Retinal pigment epithelial cell (primary cell): Measurements from ENCODE around the gene APC2.

Experiments used
- DNase-seq: peaks from one replicate; pipeline ENCODE4 v3.0.0-alpha.2; 2010; ENCODE audit warnings: low read depth
- H3K4me3 ChIP-seq: 2 replicates; pipeline ENCODE4 v1.5.1; 2011; ENCODE audit warnings: mild to moderate bottlenecking, low read length, control low read depth, moderate library complexity
- TF ChIP-seq, protein P1 (sequence below): conservative IDR thresholded peaks from 2 replicates; pipeline ENCODE4 v1.5.1; 2011; ENCODE audit warnings: low read depth, low read length, control low read depth, inconsistent platforms

Gene APC2

DNA sequence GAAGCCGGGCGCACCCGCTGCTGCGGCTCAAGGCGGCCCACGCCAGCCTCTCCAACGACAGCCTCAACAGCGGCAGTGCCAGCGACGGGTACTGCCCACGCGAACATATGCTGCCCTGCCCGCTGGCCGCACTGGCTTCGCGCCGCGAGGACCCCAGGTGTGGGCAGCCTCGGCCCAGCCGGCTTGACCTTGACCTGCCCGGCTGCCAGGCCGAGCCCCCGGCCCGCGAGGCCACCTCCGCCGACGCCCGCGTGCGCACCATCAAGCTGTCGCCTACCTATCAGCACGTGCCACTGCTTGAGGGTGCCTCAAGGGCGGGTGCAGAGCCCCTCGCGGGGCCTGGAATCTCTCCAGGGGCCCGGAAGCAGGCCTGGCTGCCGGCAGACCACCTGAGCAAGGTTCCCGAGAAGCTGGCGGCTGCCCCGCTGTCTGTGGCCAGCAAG is 16.1 kb downstream of the APC2 start:
- DNase-seq, result no peak
- H3K4me3 ChIP-seq, result no peak overlapping the region
- TF ChIP-seq, protein P1, sequence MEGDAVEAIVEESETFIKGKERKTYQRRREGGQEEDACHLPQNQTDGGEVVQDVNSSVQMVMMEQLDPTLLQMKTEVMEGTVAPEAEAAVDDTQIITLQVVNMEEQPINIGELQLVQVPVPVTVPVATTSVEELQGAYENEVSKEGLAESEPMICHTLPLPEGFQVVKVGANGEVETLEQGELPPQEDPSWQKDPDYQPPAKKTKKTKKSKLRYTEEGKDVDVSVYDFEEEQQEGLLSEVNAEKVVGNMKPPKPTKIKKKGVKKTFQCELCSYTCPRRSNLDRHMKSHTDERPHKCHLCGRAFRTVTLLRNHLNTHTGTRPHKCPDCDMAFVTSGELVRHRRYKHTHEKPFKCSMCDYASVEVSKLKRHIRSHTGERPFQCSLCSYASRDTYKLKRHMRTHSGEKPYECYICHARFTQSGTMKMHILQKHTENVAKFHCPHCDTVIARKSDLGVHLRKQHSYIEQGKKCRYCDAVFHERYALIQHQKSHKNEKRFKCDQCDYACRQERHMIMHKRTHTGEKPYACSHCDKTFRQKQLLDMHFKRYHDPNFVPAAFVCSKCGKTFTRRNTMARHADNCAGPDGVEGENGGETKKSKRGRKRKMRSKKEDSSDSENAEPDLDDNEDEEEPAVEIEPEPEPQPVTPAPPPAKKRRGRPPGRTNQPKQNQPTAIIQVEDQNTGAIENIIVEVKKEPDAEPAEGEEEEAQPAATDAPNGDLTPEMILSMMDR, result no peak

DNA sequence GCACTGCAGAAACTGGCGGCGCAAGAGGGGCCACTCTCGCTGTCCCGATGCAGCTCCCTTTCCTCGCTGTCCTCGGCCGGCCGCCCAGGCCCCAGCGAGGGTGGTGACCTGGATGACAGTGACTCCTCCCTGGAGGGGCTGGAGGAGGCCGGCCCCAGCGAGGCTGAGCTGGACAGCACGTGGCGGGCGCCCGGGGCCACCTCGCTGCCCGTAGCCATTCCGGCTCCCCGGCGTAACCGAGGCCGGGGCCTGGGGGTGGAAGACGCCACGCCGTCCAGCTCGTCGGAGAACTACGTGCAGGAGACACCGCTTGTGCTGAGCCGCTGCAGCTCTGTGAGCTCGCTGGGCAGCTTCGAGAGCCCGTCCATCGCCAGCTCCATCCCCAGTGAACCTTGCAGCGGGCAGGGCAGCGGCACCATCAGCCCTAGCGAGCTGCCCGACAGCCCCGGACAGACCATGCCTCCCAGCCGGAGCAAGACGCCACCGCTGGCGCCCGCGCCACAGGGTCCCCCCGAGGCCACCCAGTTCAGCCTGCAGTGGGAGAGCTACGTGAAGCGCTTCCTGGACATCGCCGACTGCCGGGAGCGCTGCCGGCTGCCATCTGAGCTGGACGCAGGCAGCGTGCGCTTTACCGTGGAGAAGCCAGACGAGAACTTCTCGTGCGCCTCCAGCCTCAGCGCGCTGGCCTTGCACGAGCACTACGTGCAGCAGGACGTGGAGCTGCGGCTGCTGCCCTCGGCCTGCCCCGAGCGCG is 16.7 kb downstream of the APC2 start:
- H3K4me3 ChIP-seq, result no peak overlapping the region
- no peak for DNase-seq
- TF ChIP-seq, protein P1, result no peak

DNA sequence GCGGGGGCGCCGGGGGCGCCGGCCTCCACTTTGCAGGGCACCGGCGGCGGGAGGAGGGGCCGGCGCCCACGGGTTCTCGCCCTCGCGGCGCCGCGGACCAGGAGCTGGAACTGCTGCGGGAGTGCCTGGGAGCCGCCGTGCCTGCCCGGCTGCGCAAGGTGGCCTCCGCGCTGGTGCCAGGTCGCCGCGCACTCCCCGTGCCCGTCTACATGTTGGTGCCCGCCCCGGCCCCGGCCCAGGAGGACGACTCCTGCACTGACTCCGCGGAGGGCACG is 17.2 kb downstream of the APC2 start:
- no peak for DNase-seq
- H3K4me3 ChIP-seq, result no peak overlapping the region
- TF ChIP-seq, protein P1, result no peak

DNA sequence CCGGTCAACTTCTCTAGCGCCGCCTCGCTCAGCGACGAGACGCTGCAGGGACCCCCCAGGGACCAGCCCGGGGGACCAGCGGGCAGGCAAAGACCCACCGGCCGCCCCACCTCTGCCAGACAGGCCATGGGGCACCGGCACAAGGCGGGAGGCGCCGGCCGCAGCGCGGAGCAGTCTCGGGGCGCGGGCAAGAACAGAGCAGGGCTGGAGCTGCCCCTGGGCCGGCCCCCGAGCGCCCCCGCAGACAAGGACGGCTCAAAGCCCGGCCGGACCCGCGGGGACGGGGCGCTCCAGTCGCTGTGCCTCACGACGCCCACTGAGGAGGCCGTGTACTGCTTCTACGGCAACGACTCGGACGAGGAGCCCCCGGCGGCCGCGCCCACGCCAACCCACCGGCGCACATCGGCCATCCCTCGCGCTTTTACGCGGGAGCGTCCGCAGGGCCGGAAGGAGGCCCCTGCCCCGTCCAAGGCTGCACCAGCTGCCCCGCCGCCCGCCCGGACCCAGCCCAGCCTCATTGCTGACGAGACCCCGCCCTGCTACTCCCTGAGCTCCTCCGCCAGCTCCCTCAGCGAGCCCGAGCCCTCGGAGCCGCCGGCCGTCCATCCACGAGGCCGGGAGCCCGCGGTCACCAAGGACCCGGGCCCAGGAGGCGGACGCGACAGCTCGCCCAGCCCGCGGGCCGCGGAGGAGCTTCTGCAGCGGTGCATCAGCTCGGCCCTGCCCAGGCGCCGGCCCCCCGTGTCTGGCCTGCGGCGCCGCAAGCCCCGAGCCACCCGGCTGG is 17.8 kb downstream of the APC2 start:
- DNase-seq, result no peak
- H3K4me3 ChIP-seq, result no peak overlapping the region
- TF ChIP-seq, protein P1, result no peak

DNA sequence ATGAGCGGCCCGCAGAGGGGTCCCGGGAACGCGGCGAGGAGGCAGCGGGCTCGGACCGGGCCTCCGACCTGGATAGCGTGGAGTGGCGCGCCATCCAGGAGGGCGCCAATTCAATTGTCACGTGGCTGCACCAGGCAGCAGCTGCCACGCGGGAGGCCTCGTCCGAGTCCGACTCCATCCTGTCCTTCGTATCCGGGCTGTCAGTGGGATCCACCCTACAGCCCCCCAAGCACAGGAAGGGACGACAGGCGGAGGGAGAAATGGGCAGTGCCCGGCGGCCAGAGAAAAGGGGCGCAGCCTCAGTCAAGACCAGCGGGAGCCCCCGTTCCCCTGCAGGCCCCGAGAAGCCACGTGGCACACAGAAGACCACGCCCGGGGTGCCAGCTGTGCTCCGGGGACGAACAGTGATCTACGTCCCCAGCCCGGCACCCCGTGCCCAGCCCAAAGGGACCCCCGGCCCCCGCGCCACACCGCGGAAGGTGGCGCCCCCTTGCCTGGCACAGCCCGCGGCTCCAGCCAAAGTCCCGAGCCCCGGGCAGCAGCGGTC is 18.4 kb downstream of the APC2 start:
- no peak overlapping the region for H3K4me3 ChIP-seq
- no peak for DNase-seq
- TF ChIP-seq, protein P1, result no peak

DNA sequence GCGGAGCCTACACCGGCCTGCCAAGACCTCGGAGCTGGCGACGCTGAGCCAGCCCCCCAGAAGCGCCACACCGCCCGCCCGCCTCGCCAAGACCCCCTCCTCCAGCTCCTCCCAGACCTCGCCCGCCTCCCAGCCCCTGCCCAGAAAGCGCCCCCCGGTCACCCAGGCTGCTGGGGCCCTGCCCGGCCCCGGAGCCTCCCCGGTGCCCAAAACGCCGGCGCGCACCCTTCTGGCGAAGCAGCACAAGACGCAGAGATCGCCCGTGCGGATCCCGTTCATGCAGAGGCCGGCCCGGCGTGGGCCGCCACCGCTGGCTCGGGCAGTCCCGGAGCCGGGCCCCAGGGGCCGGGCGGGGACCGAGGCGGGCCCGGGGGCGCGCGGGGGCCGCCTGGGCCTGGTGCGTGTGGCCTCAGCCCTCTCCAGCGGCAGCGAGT is 18.9 kb downstream of the APC2 start:
- TF ChIP-seq, protein P1, result no peak
- DNase-seq, result no peak
- H3K4me3 ChIP-seq, result no peak overlapping the region
